ENCODE data around the gene GANAB.
"Not testable (repeated sequence)": the region's sequence is repeated elsewhere in the genome, so short reads cannot be mapped to it uniquely, and the experiment has no call there.

GANAB gene

DNA sequence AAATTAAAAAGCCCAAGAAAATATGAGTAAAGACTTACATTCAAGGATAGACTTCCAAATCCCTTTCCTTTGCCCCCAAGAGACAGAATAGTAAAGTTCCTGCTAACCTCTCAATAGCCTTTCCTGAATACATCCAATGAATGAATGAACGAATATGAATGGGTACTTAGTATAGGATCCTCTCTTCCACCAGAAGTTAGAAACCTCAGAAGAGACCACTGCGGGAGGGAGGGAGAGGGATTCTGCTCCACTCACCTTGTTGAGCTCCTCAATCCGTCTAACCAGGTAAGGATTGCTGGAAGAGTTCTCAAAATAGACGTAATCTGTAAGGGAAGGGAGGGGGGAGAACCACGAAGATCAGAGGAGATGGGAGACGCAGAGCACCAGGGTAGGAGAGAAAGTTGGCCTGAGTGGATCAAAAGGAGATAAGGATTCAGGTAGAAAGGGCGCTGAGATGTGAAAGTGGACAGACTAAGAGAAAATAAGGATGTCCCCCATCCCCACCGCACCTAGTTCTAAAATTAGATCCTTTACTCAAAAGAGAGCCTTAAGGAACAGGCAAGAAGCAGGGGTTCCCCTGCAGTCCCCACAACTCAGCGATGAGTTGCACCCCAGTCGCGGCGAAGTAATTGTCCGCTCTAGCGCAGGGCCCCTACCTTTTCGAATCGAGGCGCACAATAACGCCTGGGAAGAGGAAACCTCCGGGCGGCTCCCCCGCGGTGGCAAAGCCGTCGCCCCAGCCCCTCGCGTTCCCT lies 45.9 kb downstream of the GANAB start:
- no peak for TF ChIP-seq JUND (IDR thresholded peaks at IDR 0.05; ENCODE audit: low read depth)
- no peak for DNase-seq (ENCODE audit: low read depth in 1 of 2, low spot score in 1 of 2)
- in situ Hi-C loops (cut with HindIII; ENCODE audit: low pct_unique_long_range_greater_than_20kb, low sequenced_read_pairs): no loop called here

DNA sequence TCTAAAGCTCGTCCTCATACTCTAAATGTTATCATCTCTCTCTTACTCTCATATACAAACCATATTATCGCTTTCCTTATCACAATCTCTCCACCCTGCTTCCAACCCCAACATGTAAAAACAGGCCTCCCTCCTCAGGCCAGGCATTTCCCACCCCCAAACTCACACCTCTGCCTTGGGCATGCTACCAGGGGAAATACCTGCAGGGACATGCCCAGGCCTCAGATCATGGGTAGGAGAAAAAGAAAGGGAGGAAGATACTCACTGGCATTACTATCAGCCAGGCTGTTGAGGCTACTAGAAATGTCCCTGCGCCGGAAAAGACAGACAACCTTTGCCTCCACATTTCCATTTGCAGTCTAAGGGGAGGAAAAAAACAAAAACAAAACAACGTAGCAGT lies 46.5 kb downstream of the GANAB start:
- in situ Hi-C loops (cut with HindIII; ENCODE audit: low pct_unique_long_range_greater_than_20kb, low sequenced_read_pairs): no loop called here
- no peak for DNase-seq (ENCODE audit: low read depth in 1 of 2, low spot score in 1 of 2)
- no peak for TF ChIP-seq JUND (IDR thresholded peaks at IDR 0.05; ENCODE audit: low read depth)

DNA sequence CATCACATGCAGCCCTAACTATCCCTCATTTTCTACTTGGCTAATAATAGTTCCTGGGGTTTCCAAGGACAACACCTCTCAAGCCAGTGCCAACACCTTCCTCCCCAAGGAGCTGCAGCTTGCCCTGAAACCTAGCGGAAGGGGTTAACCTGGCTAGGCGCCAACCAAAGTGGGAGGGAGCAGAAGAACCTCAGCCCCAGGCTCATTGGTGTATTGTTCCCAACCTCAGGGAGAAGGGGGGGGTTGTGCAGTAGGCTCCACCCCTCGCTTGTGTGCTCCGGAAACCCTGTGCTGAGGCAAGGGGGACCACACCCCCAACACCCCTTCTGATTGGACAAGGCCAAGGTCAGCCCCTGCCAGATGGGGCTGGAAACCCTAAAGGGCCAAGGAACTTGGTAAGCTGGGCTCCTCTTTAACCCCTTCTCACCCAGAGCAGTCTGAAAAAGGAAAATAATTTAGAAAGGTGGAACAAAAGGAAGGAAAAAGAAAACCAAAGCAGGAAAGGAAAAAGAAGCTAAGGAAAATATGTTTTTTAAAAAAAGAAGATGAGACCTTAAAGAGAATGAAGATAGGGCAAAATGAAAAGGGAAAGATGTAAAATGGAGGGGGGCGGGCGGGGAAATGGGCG lies 47.2 kb downstream of the GANAB start:
- in situ Hi-C loops (cut with HindIII; ENCODE audit: low pct_unique_long_range_greater_than_20kb, low sequenced_read_pairs): no loop called here
- DNase-seq (ENCODE audit: low read depth in 1 of 2, low spot score in 1 of 2): peak; percentile 91 to 100

DNA sequence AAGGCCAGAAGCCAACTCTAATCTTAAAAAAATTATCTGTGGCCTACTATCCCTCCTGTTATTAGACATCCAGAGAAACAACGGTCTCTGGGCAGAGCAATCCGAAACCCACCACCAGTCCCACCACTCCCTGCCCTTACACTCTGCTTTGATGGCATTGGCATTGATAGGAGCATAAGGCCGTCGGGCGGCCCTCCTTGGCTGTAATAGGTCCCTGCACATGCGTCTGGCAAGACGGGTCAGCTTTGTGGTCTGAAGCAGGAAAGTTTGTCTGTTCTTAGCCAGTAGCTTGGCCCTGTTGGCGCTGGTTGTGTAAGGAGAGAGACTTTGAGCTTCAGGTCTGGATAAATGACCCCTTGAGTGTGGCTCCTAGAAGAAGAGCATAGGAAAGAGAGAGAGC lies 51.3 kb downstream of the GANAB start:
- TF ChIP-seq JUND (IDR thresholded peaks at IDR 0.05; ENCODE audit: low read depth): no peak
- in situ Hi-C loops (cut with HindIII; ENCODE audit: low pct_unique_long_range_greater_than_20kb, low sequenced_read_pairs): no loop called here
- DNase-seq (ENCODE audit: low read depth in 1 of 2, low spot score in 1 of 2): no peak

More for the DNA sequence above, 47.2 kb downstream of the GANAB start:
- TF ChIP-seq JUND (IDR thresholded peaks at IDR 0.05; ENCODE audit: low read depth): no peak

DNA sequence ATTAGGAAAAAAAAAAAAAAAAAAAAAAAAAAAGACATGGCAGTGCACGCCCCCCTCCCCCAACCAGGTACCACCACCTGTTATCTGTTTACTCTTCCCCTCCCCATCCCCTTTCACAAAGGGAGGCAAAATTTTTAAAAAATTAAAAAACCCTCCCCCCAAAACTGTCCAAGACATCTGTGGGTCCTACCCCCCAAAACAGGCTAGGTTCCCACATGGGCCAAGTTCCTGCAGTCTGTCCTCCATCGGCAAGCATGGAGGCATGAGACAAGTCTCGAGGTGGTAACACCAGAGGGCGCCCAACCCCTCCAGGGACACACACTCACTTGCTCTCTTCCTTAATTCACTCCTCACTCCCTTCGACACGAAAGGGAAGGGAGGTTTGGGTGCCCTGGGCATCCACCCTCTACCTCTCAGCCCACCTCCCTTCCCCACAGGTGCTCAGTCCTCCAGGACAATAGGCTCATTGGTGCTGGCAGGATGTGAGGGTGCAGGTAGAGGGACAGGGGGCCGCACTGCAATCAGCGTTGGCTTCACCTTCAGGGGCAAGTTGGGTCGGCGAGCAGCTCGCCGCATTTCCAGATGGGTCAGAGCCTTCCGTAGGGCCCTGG lies 52.9 kb downstream of the GANAB start:
- no peak for TF ChIP-seq JUND (IDR thresholded peaks at IDR 0.05; ENCODE audit: low read depth)
- peak; percentile 56 to 93 for DNase-seq (ENCODE audit: low read depth in 1 of 2, low spot score in 1 of 2)
- in situ Hi-C loops (cut with HindIII; ENCODE audit: low pct_unique_long_range_greater_than_20kb, low sequenced_read_pairs): no loop called here

DNA sequence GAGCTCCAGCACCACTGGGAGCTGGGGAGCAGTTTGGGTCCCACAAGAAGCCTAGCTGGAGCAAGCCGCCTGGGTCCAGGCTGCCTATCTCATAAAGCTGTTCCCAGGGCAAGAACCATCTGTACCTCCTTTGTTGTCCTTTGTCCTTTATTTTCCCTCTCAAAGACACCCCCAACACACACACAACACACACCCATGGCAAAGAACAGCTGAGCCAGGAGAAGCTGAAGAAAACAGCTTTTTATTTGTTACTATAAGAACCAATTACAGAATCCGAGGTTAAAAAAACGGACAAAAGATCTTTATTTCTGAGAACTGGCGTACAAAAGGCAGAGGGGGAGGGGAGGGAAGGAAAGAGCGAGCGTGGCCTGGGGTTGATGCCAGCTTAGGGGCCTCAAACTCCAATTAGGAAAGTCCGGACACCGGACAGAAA lies 53.4 kb downstream of the GANAB start:
- no peak for TF ChIP-seq JUND (IDR thresholded peaks at IDR 0.05; ENCODE audit: low read depth)
- DNase-seq (ENCODE audit: low read depth in 1 of 2, low spot score in 1 of 2): no peak
- in situ Hi-C loops (cut with HindIII; ENCODE audit: low pct_unique_long_range_greater_than_20kb, low sequenced_read_pairs): no loop called here

DNA sequence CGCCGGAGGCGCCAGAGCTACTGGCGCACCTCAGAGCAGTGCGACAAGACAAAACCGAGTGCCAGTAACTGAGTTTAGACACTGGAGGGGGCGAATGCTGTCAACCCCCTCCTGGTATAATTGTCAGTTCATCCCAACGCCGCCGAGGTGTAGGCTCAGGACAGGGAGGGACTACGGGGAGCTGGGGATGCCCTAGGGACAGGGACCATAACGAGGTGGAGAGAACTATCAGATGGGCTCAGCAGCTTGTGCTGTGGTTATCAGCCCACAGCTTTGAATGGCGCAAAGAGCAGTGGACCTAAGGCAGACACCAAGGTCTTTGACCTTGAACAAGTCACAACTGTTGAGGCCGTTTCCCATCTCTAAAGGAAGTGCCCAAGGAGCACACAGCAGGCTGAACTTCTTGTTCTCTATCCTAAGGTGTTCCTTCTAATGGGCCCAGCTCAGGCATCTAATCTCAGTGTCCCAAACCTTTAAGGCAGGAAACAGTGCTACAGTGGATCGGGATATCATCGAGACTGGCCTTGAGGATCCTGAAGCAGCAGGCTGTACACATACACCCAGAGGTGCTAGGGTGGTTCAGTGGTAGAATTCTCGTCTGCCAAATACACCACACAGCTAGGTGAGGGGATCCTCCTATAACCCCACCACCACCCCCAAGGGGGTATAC lies 54.1 kb downstream of the GANAB start:
- DNase-seq (ENCODE audit: low read depth in 1 of 2, low spot score in 1 of 2): no peak
- no peak for TF ChIP-seq JUND (IDR thresholded peaks at IDR 0.05; ENCODE audit: low read depth)
- in situ Hi-C loops (cut with HindIII; ENCODE audit: low pct_unique_long_range_greater_than_20kb, low sequenced_read_pairs): no loop called here

DNA sequence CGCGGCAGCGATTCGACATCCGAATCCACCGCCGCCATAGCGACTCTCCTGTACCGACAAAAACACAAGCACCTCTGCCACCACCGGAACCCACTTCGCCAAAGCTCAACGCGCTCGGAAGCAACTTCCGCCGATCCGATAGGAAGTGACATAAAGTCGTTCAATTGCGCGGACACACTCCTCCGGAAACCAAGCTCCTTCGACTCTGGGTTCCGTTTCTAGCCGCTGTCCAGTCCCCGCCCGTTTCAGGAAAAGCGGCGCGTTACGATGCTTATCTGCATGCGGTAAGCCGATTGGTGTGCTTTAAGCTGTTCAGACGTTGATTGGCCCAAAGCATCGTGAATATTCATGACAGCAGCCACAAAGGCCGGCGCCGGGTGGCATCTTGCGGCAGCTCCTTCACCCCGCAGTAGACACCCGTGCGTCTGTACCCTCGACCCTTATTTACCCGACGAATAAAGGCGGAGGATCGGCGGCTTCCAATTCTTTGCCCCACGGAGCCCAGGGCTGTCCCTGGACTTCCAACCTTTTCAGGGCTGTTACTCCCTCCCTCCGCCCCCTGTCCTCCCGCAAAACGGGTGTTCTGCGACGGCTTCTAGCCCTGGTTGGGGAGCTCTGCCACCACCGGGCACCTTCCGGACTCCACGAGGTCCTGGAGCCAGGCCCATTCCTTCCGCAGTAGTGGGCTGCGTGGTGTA lies 54.8 kb downstream of the GANAB start, which contains the start of gene TUT1:
Gene TUT1, minus strand, starts transcription at position 76 of the 698 bp plus-strand sequence. Its CDS starts 38 bp downstream, at position 38.
- TF ChIP-seq JUND (IDR thresholded peaks at IDR 0.05; ENCODE audit: low read depth): no peak
- in situ Hi-C loops (cut with HindIII; ENCODE audit: low pct_unique_long_range_greater_than_20kb, low sequenced_read_pairs): no loop called here
- peak; percentile 95 to 100 for DNase-seq (ENCODE audit: low read depth in 1 of 2, low spot score in 1 of 2)

DNA sequence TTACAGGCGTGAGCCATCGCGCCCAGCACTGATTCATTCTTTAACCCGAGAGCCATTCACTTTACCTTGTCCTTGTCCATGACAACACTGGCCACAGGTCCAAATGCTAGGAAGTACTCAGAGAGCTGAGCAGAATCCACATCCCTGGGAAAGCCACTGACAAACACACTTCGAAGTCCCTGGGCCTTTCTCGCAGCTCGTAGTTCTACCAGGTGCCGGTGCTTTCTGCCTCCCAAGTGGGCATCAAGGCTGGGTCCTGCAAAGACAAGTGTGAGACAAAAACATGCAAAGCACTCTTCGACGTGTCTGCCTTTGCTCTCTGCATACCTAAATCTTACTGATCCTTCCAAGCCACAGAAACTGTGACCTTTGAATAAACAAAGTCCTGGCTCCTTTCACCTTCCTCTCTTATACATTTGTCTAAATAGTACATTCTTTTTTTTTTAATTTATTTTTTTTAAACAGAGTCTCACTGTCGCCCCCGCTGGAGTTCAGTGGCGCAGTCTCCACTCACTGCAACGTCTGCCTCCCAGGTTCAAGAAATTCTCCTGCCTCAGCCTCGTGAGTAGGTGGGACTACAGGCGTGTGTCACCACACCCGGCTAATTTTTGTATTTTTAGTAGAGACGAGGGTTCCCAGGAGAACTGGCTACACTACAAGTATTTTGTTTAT lies 57.3 kb downstream of the GANAB start:
- no peak for TF ChIP-seq JUND (IDR thresholded peaks at IDR 0.05; ENCODE audit: low read depth)
- in situ Hi-C loops (cut with HindIII; ENCODE audit: low pct_unique_long_range_greater_than_20kb, low sequenced_read_pairs): no loop called here
- DNase-seq (ENCODE audit: low read depth in 1 of 2, low spot score in 1 of 2): no peak

DNA sequence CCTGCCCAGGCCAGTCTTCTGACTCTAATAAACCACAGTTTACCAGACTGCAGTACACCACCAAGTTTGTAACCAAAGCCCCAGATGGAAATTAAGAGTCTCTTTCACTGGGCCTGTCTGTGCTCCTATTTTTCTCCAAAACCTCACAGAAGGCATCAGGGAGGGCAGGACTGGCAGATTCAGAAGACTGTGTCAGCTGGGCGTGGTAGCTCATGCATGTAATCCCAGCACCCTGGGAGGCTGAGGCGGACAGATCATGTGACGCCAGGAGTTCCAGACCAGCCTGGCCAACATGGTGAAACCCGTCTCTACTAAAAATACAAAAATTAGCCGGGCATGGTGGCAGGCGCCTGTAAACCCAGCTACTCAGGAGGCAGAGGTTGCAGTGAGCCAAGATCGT lies 61.1 kb downstream of the GANAB start:
- DNase-seq (ENCODE audit: low read depth in 1 of 2, low spot score in 1 of 2); in situ Hi-C loops (cut with HindIII; ENCODE audit: low pct_unique_long_range_greater_than_20kb, low sequenced_read_pairs): not testable (repeated sequence)

DNA sequence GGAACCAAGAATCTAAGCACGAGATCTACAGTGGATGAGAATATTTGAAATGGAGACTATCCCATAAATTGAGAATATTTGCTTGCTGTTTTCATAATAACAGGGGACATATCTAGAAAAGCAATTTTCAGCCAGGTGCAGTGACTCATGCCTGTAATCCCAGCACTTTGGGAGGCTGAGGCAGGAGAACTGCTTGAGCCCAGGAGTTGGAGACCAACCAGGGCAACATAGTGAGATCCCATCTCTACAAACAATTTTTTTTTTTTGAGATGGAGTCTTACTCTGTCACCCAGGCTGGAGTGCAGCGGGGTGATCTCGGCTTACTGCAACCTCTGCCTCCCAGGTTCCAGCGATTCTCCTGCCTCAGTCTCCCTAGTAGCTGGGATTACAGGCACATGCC lies 64.7 kb downstream of the GANAB start:
- in situ Hi-C loops (cut with HindIII; ENCODE audit: low pct_unique_long_range_greater_than_20kb, low sequenced_read_pairs); DNase-seq (ENCODE audit: low read depth in 1 of 2, low spot score in 1 of 2): not testable (repeated sequence)
